SU-DHL-6 (cell line): ENCODE measurements around the gene CCDC13.

ENCODE experiments used
- EZH2phosphoT487 ChIP-seq: fragments of 200-600 bp; sonication (generic), shearing (Covaris generic); conservative IDR thresholded peaks from 2 replicates; pipeline ENCODE4 v1.6.1; 2018; ENCODE audit warnings: mild to moderate bottlenecking, antibody characterized with exemption, low read length, moderate library complexity, mixed read lengths
- TF ChIP-seq, protein P1 (sequence below): fragments of 200-600 bp; sonication (generic); IDR thresholded peaks from one replicate; pipeline ENCODE4 v1.5.1; 2017; ENCODE audit warnings: antibody characterized with exemption, mild to moderate bottlenecking, low read length, moderate library complexity; ENCODE audit not compliant: insufficient read depth, poor library complexity, severe bottlenecking

GRCh38 chr3:42820746-42821051 lies 47.6 kb upstream of the CCDC13 start:
- TF ChIP-seq, protein P1, sequence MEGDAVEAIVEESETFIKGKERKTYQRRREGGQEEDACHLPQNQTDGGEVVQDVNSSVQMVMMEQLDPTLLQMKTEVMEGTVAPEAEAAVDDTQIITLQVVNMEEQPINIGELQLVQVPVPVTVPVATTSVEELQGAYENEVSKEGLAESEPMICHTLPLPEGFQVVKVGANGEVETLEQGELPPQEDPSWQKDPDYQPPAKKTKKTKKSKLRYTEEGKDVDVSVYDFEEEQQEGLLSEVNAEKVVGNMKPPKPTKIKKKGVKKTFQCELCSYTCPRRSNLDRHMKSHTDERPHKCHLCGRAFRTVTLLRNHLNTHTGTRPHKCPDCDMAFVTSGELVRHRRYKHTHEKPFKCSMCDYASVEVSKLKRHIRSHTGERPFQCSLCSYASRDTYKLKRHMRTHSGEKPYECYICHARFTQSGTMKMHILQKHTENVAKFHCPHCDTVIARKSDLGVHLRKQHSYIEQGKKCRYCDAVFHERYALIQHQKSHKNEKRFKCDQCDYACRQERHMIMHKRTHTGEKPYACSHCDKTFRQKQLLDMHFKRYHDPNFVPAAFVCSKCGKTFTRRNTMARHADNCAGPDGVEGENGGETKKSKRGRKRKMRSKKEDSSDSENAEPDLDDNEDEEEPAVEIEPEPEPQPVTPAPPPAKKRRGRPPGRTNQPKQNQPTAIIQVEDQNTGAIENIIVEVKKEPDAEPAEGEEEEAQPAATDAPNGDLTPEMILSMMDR: no peak
- no peak for TF ChIP-seq EZH2phosphoT487
